H1 (cell line): ENCODE data around the gene PHACTR2. TPM values are rescaled to one million over a fixed set of nuclear protein-coding genes. Genes with fewer than 3 reads are reported as not detected.

Experiments
- CTCF ChIA-PET: fragments of 300-600 bp; sonication (Branson Sonifier 250); formaldehyde crosslinking; loops from one replicate; lab custom pipeline; 2021; ENCODE audit not compliant: partially characterized antibody; lab: Charles Lee
- POLR2A ChIA-PET: fragments of 300-600 bp; sonication (Branson Sonifier 250); formaldehyde crosslinking; loops from one replicate; lab custom pipeline; 2021; ENCODE audit warnings: inconsistent platforms; ENCODE audit not compliant: partially characterized antibody; lab: Charles Lee
- DNase-seq, 2 experiments: peaks; one replicate each; pipeline versions ENCODE4 v3.0.0 to v3.0.0-alpha.2; 2010 to 2022; ENCODE audit warnings: low spot score in 2 of 2, low read depth in 1 of 2, mixed read lengths in 1 of 2
- FAIRE-seq: peaks from 2 replicates; lab custom pipeline; 2011; peaks lifted over from hg19 to GRCh38; lab: Jason Lieb, UNC
- H2AFZ ChIP-seq: 2 replicates; pipeline ENCODE4 v1.8.1; 2012; ENCODE audit warnings: low read length, inconsistent platforms
- H2AK5ac ChIP-seq: 2 replicates; pipeline ENCODE4 v1.6.1; 2013; ENCODE audit warnings: low read depth, low read length
- H2BK120ac ChIP-seq: replicated peaks from 2 replicates; pipeline ENCODE3; 2013; ENCODE audit warnings: low read depth, low read length, inconsistent platforms
- H2BK12ac ChIP-seq: 2 replicates; pipeline ENCODE4 v1.6.1; 2013; ENCODE audit warnings: low read depth, low read length
- H2BK15ac ChIP-seq: 2 replicates; pipeline ENCODE4 v1.6.1; 2013; ENCODE audit warnings: low read length
- H2BK20ac ChIP-seq: 2 replicates; pipeline ENCODE4 v1.6.1; 2013; ENCODE audit warnings: low read length
- H2BK5ac ChIP-seq: 2 replicates; pipeline ENCODE4 v1.6.1; 2013; ENCODE audit warnings: low read depth, low read length
- H3K14ac ChIP-seq: 2 replicates; pipeline ENCODE4 v1.6.1; 2013; ENCODE audit warnings: inconsistent platforms; ENCODE audit not compliant: insufficient read length
- H3K18ac ChIP-seq: 2 replicates; pipeline ENCODE4 v1.6.1; 2013; ENCODE audit warnings: low read length; ENCODE audit errors: extremely low read depth
- H3K23ac ChIP-seq: 2 replicates; pipeline ENCODE4 v1.6.1; 2013; ENCODE audit warnings: inconsistent platforms; ENCODE audit not compliant: insufficient read length
- H3K23me2 ChIP-seq: 2 replicates; pipeline ENCODE4 v1.6.1; 2013; ENCODE audit warnings: low read depth, low read length
- H3K27ac ChIP-seq: 2 replicates; pipeline ENCODE4 v1.6.1; 2011; ENCODE audit warnings: low read depth, low read length, inconsistent platforms
- H3K27me3 ChIP-seq, 4 experiments: replicated peaks in 1 of 4; 1 replicate in 1 of 4; 2 replicates in 3 of 4; pipeline versions ENCODE4 v1.6.1 to v1.8.1; 2011 to 2013; ENCODE audit warnings: low read length in 3 of 4, mild to moderate bottlenecking in 3 of 4, inconsistent platforms in 2 of 4, mixed read lengths in 2 of 4, moderate library complexity in 1 of 4; ENCODE audit not compliant: control insufficient read depth in 3 of 4, insufficient read depth in 3 of 4; ENCODE audit errors: extremely low read depth in 1 of 4
- H3K36me3 ChIP-seq, 4 experiments: 2 replicates each; pipeline versions ENCODE4 v1.6.1 to v1.8.1; 2011 to 2013; ENCODE audit warnings: mild to moderate bottlenecking in 4 of 4, low read length in 3 of 4, moderate library complexity in 2 of 4, control low read depth in 1 of 4, inconsistent platforms in 1 of 4; ENCODE audit not compliant: insufficient read depth in 4 of 4, control insufficient read depth in 2 of 4
- H3K4ac ChIP-seq: replicated peaks from 2 replicates; pipeline ENCODE3; 2013; ENCODE audit warnings: low read length, low read depth, mixed read lengths, inconsistent platforms; ENCODE audit not compliant: insufficient read length
- H3K4me1 ChIP-seq, 4 experiments: replicated peaks in 1 of 4; 1 replicate in 1 of 4; 2 replicates in 3 of 4; pipeline versions ENCODE4 v1.6.1 to v1.8.1; 2011 to 2013; ENCODE audit warnings: low read length in 3 of 4, inconsistent platforms in 2 of 4, mixed read lengths in 1 of 4; ENCODE audit not compliant: insufficient read depth in 4 of 4, control insufficient read depth in 3 of 4
- H3K4me2 ChIP-seq, 2 experiments: 2 replicates each; pipeline versions ENCODE4 v1.6.1 to v1.8.1; 2011 to 2013; ENCODE audit warnings: low read depth in 2 of 2, low read length in 2 of 2, control low read depth in 1 of 2, inconsistent platforms in 1 of 2, mild to moderate bottlenecking in 1 of 2; ENCODE audit not compliant: insufficient read depth in 1 of 2
- H3K4me3 ChIP-seq, 4 experiments: fragments of 200-600, 300-600 bp in 1 of 4; sonication (generic), shearing (Covaris generic), sonication (Bioruptor Twin) in 1 of 4; 2 replicates each; pipeline versions ENCODE4 v1.5.1 to v1.8.1; 2011 to 2016; ENCODE audit warnings: low read length in 4 of 4, low read depth in 3 of 4, control low read depth in 2 of 4, inconsistent platforms in 2 of 4, mild to moderate bottlenecking in 2 of 4, mixed read lengths in 1 of 4, moderate library complexity in 1 of 4; ENCODE audit not compliant: insufficient read depth in 2 of 4; ENCODE audit errors: extremely low read depth in 1 of 4
- H3K56ac ChIP-seq: replicated peaks from 2 replicates; pipeline ENCODE3; 2013; ENCODE audit warnings: low read depth, mild to moderate bottlenecking, mixed read lengths, low read length, inconsistent platforms; ENCODE audit not compliant: insufficient read length
- H3K79me1 ChIP-seq: 2 replicates; pipeline ENCODE4 v1.6.1; 2013; ENCODE audit warnings: low read depth, low read length, control low read depth
- H3K79me2 ChIP-seq, 2 experiments: 2 replicates each; pipeline versions ENCODE4 v1.6.1 to v1.8.1; 2012 to 2013; ENCODE audit warnings: low read length in 2 of 2, mild to moderate bottlenecking in 2 of 2, inconsistent platforms in 1 of 2; ENCODE audit not compliant: insufficient read depth in 2 of 2, control insufficient read depth in 1 of 2
- H3K9ac ChIP-seq, 4 experiments: replicated peaks in 1 of 4; 1 replicate in 1 of 4; 2 replicates in 3 of 4; pipeline versions ENCODE4 v1.6.1 to v1.8.1; 2011 to 2013; ENCODE audit warnings: low read depth in 3 of 4, low read length in 3 of 4, control low read depth in 2 of 4, mild to moderate bottlenecking in 2 of 4, moderate library complexity in 2 of 4, inconsistent platforms in 1 of 4; ENCODE audit errors: extremely low read depth in 1 of 4
- H3K9me3 ChIP-seq, 2 experiments: 2 replicates each; pipeline versions ENCODE4 v1.6.1 to v1.8.1; 2012 to 2013; ENCODE audit warnings: mild to moderate bottlenecking in 2 of 2, moderate library complexity in 2 of 2, control low read depth in 1 of 2, inconsistent platforms in 1 of 2, low read depth in 1 of 2, low read length in 1 of 2, mixed read lengths in 1 of 2; ENCODE audit not compliant: insufficient read depth in 2 of 2
- H4K20me1 ChIP-seq, 2 experiments: replicated peaks in 1 of 2; 2 replicates each; pipeline versions ENCODE3 to v1.8.1; 2011 to 2013; ENCODE audit warnings: inconsistent platforms in 2 of 2, low read length in 2 of 2, mild to moderate bottlenecking in 1 of 2; ENCODE audit not compliant: insufficient read depth in 2 of 2, control insufficient read depth in 1 of 2
- H4K5ac ChIP-seq: 2 replicates; pipeline ENCODE4 v1.6.1; 2013; ENCODE audit warnings: low read length, low read depth, mixed read lengths, inconsistent platforms; ENCODE audit not compliant: insufficient read length
- H4K8ac ChIP-seq: 2 replicates; pipeline ENCODE4 v1.8.0; 2013; ENCODE audit warnings: mild to moderate bottlenecking, moderate library complexity, low read length, inconsistent platforms; ENCODE audit not compliant: insufficient read depth; ENCODE audit errors: extremely low read depth
- H4K91ac ChIP-seq: replicated peaks from 2 replicates; pipeline ENCODE3; 2013; ENCODE audit warnings: low read length, mixed read lengths, inconsistent platforms; ENCODE audit not compliant: insufficient read length
- BCL11A ChIP-seq, 2 experiments: IDR thresholded peaks; one replicate each; pipeline ENCODE4 v1.6.1; 2011; ENCODE audit warnings: low read depth in 2 of 2, low read length in 2 of 2, mild to moderate bottlenecking in 2 of 2
- WGBS, 2 experiments: shearing (Covaris generic) in 1 of 2; methylation state at CpG; one replicate each; pipeline versions ENCODE4 v1.1.6 to v1.1.7; 2013 to 2015; ENCODE audit warnings: low lambda C conversion rate in 2 of 2, mixed read lengths in 2 of 2, inconsistent platforms in 1 of 2, low coverage in 1 of 2, missing lambda C conversion rate in 1 of 2; ENCODE audit not compliant: insufficient replicate concordance in 2 of 2, insufficient coverage in 1 of 2, insufficient read length in 1 of 2; ENCODE audit errors: extremely low coverage in 1 of 2, missing lambda C conversion rate in 1 of 2; 5-methylcytosine and 5-hydroxymethylcytosine counted together
- polyA plus RNA-seq, 7 experiments: library from polyadenylated mRNA; depleted of rRNA in 3 of 7; stranded (reverse) in 5 of 7; unstranded in 2 of 7; fragments of >200 nt in 5 of 7; fragments of 200-250 nt in 2 of 7; gene quantifications; 1 replicate in 5 of 7; 2 replicates in 1 of 7; 4 replicates in 1 of 7; pipeline versions ENCODE4 v1.2.1 to v1.2.3, GENCODE V29; 2011 to 2013; ENCODE audit warnings: missing spikeins in 2 of 7, mixed read lengths in 2 of 7
- small RNA-seq: library from polyadenylated mRNA; stranded (forward); fragments of <200 nt; extraction: miRNeasy Mini kit (QIAGEN cat#:217004); gene quantifications from one replicate; pipeline ENCODE3, GENCODE V24; 2013; ENCODE audit not compliant: insufficient read depth
- total RNA-seq: library from RNA; stranded (reverse); fragmentation: NEBNext Ultra II Directional; extraction: Animal tissue kit (Norgen Biotek cat#: 25700); gene quantifications from 2 replicates; pipeline ENCODE4 v1.2.1, GENCODE V29; 2021

Gene PHACTR2
- total and polyA plus RNA-seq, 2 of the 8 experiments (the other 6 are each of a cell fraction or from before 2014, with no cell fraction given), result 16.9 to 131 TPM

DNA sequence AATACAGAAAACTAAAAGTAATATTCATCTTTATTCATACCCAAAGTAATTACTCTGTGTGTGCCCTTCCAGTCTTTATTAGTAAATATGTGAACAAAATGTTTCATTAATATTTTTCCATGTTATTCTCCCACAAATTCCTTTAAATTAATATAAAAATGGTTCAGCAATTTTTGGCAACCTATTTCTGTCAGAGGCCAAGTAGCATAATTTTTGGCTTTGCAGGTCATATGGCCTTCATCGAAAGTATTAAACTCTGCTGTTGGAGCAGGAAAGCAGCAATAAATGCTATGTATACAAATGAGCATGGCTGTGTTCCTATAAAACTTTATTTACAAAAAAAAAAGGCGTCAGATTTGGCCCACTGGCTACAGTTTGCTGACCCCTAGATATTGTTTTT, 202.6 kb downstream of the PHACTR2 start:
- FAIRE-seq, result no peak

More for the DNA sequence above, 202.6 kb downstream of the PHACTR2 start:
- no peak for DNase-seq
- Histone ChIP-seq H3K18ac (no peak overlapping the region), H4K8ac (no peak overlapping the region), H2AK5ac (no peak overlapping the region), H3K23me2 (no peaks in the 10 kb centered on the region; the same call in 1 of the 2 replicates), H2AFZ (no peak overlapping the region), H4K20me1 (no peaks in the 10 kb centered on the region), H3K36me3 (no peaks in the 10 kb centered on the region), H3K14ac (no peak overlapping the region), H2BK120ac (no peak overlapping the region), H3K79me1 (no peaks in the 10 kb centered on the region), H3K27me3 (no peaks in the 10 kb centered on the region), H2BK15ac (no peak overlapping the region), H2BK20ac (no peak overlapping the region), H3K79me2 (no peaks in the 10 kb centered on the region), H3K4me3 (no peak overlapping the region), H4K91ac (no peak overlapping the region), H3K23ac (no peak overlapping the region), H3K4ac (no peak overlapping the region), H2BK12ac (no peak overlapping the region), H3K27ac (no peak overlapping the region), H3K4me1 (no peaks in the 10 kb centered on the region), H4K5ac (no peak overlapping the region), H3K56ac (no peak overlapping the region), H3K9ac (no peak overlapping the region), H3K9me3 (peaks cover 0 to 4% of the 10 kb centered on the region in 2 experiments; a peak in 2 of 4 replicates), H3K4me2 (no peak overlapping the region), H2BK5ac (no peak overlapping the region)
- WGBS, 2 experiments, result 88% methylated on average over 2 of the region's 2 CpGs; no CpG with 5 or more reads in 1 of the 2 experiments
- no peak for TF ChIP-seq BCL11A (IDR thresholded peaks at IDR 0.05; ENCODE audit: low read depth in 2 of 2, low read length in 2 of 2)
- ChIA-PET CTCF (interaction anchor here (1.1 to 3.1 kb wide), 2 partner anchors 56 to 59 kb away, joined by 3 to 9 read pairs; no protein-coding TSS in a partner anchor), POLR2A (no interaction called here)

Small RNA genes within 50 kb of the gene (small RNA-seq; reads per million reads assigned to genes)
- not detected for gene ZC2HC1B

Other genes with a start within 250 kb of the PHACTR2 start
- gene ADAT2, start 227.3 kb upstream of the PHACTR2 start, total RNA-seq, result 11.3 and 11.8 TPM in 2 replicates
- gene ADAT2, start 227.3 kb upstream of the PHACTR2 start, polyA plus RNA-seq (2011; rRNA removed), result 3.5 and 4.3 TPM in 2 replicates
- 14.4 and 16.8 TPM in 2 replicates for gene PEX3, start 227.2 kb upstream of the PHACTR2 start, total RNA-seq
- gene PEX3, start 227.2 kb upstream of the PHACTR2 start, polyA plus RNA-seq (2011; rRNA removed), result 5.2 and 8.0 TPM in 2 replicates
- 47.2 and 47.4 TPM in 2 replicates for gene FUCA2, start 166.2 kb upstream of the PHACTR2 start, total RNA-seq
- 14.3 and 24.2 TPM in 2 replicates for gene FUCA2, start 166.2 kb upstream of the PHACTR2 start, polyA plus RNA-seq (2011; rRNA removed)
- gene LTV1, start 165.4 kb downstream of the PHACTR2 start, total RNA-seq, result 43.1 and 46.9 TPM in 2 replicates
- 5.6 and 8.0 TPM in 2 replicates for gene LTV1, start 165.4 kb downstream of the PHACTR2 start, polyA plus RNA-seq (2011; rRNA removed)
- not detected in 2 replicates for gene ZC2HC1B, start 186.5 kb downstream of the PHACTR2 start, total RNA-seq
- gene ZC2HC1B, start 186.5 kb downstream of the PHACTR2 start, polyA plus RNA-seq (2011; rRNA removed), result not detected in 2 replicates